NCI-H82 treated with DMSO at 0.1 percent for 48 hours (cell line): Measurements from ENCODE around the gene CBX8.

Source experiments
- DNase-seq: peaks from one replicate; lab custom pipeline; 2025; ENCODE audit not compliant: unreplicated experiment; lab: John Stamatoyannopoulos, UW

Gene CBX8

DNA sequence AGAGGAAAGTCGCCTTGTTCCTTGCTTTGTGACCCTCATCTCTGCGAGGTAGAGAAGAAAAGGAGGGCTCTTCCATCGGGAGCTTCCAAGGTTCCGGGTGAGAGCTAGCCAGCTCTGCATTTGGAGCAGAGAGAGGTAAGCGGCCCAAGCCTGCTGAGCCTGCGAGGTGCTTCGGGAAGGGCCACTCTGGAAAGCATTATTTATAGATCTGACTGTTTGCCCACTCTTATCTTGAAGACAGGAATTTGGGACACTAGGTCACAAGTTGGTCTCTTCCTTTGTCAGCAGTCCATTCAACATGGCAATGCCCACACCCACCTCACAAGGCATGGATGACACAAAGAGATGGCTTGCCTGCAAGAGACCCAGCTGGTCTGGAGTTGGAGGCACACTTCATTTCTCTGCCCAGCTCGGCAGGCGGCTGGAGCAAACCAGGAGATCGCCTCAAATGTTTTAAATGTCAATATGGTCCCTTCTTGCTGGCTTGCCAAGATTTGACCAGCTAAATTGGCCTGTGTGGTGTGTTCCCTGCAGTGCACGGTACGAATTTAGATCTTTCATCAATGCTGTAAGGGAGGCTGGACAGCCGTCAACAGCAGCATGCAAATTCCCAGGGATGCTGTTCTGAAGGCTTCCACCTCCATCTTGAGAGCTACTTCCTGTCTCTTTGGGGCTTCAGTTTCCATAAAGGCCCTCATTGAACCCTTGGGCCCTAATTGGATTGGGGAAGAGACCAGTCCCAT is 22.8 kb upstream of the CBX8 start:
- DNase-seq = no peak

DNA sequence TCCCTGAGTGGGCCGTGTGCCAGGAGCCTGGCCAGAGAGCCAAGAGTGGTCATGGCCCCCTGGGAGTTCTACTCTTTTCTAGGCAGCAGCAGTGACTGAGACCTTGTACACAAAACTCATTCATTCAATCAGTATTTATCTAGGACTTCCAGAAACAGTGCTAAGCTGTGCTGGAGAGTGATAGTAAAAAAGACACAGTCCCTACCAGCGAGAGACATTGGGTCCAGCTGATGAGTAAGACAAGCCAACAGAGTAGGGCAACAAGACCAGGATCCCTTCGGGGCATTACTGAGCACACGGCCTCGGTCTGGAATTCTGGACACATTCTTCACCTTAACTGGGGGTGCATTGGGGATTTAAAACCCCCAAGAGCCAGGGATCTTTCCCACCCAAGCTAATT is 22.2 kb upstream of the CBX8 start:
- no peak for DNase-seq

DNA sequence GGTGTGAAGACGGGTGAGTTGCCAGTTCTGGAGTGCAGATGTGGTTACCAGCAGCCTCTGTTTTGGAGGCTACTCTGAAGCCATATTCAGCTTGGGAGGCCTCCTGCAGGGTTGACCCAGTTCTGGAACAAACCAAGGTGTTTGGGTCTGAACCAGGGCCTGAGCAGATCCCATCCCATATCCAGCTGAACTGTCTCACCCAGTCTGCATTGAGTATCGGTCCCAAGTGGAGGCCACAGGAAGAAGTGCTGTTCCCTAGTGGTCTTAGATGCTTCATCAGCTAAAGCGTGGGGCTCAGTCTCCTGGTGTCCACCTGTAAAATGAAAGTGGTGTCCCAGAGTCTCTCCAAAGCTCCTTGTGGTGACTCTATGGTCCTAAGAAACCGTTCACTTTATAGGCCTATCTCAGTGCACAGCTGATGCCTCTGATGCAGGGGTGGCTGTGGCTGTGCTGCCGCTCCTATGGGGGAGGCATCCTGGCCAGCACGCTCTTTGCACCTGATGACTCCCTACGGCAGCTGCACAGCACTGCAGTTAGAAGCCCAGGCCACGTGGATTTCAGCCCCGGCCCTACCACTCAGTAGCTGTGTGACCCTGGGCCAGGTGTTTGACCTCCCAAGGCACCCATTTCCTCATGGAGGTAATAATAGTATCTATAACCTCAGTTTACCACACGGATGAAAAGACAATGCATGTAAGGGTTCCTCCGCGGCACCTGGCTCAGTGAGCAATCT is 21.3 kb upstream of the CBX8 start:
- no peak for DNase-seq

DNA sequence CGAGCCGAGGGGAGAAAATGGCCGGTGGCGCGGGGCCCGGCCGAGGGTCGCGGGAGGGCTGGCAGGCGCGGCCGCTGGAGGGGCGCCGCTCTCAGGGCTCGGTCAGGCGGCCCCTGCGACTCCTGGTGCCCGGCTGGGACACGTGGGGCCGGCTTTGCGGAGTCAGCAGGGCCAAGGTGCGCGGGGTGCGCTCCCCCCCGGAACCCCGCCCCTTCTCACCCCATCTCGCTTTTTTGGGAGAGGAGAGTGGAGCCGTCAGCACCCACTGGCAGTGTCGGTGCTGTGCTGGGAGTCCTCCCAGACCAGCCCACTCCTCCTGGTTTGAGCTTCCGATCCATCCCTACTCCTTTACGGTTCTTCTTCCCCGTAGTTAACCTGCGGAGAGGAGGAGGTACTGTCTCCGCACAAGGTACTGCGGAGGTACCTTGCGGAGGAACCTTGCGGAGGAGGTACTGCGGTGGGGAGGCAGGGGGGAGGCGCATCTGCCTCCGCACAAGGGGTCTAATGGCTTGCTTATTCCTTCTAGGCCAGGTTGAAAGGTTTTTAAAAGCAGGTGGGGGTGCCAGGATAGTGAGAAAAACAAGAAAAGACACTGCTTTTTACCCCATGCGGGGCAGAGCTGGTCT is 19.1 kb upstream of the CBX8 start:
- no peak for DNase-seq

DNA sequence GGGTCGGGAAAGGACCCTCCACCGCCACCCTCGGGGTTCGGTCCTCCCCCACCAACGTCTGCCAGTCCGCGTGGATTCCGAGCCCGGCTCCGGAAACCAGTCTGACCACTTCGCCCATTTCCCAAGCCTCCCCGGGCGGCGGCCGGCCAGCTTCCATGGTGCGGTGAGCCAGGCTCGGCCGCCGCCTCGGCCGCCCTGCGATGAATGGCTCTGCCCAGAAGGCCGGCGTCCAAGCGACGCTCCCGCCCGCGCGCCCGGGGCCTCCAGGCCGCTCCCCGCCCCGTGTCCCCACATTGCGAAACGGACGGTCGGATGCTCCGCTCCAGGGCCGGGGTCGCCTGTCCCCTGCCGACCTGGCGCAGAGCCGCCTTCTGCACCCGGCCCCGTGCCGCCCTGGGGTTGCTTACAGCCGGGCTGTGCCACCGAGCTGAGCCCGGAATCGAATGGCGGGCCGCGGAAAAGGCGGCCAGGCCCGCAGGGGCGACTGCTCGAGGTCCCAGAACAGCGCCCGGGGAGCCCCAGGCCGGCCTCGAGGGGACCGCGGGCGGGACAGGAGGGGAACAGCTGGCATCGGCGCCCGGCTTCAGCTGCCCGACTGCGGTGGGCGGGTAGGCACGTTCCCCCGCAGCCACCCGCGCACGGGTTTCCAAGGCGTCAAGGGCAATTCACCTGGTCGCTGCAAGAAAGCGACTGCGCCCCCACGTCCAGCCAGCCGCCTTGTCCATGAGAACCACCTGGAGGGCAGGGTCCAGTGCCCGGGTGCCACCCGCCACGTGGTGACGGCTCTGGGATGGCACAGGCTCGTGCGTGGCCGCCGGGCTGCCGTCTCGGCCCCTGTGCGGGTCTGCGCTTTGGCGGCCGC is 18.3 kb upstream of the CBX8 start:
- DNase-seq = no peak

DNA sequence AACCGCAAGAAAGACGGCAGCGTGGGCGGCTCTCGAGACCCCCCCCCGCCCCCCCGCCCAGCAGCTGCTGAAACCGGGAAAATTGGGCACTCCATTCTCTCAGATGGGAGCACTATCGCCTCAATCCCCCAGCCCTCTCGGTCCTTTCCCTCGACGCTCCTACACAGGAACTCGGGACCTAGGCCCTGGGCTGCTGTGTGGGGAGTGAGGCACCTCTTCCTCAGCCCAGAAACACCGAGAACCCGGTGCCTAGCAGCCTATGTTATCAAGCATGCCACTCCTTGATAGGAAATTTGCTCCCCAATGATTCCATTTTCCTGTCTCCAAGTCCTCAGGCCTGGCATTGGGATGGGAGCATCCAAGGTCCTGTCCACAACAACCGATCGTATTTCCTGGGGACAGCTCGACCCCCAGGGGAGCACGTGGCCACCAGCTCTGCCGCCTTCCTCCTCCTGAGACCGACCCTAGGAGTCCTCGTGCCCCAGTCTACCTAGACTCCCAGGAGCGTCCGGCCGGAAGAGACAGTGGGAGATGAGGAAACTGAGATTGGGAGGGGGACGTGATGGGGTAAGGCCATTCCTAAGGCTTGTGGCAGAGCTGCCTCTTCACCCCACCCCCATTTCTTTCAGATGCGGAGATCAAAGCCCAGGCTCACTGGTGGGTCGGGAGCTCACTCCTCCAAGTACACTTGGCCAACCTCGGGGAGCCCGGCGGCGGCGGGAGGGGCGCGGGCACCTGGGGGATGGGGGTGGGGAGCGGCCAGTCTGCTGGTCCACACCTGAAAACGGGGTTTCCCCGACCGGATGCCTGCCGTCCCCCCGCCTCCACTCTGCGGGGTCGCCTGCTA is 17.5 kb upstream of the CBX8 start:
- DNase-seq = no peak

DNA sequence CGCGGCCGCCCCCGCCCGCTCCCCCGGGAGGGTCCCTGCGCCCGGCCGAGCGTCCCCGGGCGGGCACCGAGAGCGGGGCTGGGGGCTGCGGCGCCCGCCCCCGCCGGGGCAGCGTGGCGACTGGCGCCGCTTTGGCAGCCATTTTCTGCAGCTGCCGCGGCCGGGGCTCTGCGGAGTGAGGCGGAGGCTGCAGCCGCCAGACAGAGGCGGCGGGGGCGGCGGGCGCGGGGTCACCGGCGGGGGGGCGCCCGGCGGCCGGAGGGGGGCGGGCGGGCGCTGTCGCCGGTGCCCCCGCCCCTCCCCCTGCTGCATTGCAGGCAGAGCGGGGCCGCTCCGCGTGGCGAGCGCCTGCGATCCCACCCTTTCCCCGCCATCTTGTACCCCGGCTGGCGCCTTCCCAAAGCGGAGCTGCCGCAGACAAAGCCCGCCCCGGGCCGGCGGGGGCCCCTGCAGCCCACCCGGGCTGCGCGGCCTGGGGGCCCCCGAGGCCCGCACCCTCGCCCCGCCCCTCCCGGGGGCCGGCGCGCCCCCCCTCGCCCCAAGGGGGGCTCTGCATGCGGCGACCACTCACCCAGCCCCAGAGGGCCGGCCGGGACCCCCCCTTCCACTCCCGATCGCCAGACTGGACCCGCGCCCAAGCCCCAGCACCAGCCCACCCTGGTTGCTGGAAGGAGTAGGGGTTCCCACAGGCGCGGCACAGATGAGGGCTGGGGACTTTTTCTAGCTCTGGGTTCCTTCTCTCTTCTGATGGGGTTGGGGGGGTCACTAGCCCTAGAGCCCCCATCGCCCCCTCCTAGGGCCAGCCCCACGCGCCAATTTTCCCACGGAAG is 16.6 kb upstream of the CBX8 start:
- DNase-seq = no peak

DNA sequence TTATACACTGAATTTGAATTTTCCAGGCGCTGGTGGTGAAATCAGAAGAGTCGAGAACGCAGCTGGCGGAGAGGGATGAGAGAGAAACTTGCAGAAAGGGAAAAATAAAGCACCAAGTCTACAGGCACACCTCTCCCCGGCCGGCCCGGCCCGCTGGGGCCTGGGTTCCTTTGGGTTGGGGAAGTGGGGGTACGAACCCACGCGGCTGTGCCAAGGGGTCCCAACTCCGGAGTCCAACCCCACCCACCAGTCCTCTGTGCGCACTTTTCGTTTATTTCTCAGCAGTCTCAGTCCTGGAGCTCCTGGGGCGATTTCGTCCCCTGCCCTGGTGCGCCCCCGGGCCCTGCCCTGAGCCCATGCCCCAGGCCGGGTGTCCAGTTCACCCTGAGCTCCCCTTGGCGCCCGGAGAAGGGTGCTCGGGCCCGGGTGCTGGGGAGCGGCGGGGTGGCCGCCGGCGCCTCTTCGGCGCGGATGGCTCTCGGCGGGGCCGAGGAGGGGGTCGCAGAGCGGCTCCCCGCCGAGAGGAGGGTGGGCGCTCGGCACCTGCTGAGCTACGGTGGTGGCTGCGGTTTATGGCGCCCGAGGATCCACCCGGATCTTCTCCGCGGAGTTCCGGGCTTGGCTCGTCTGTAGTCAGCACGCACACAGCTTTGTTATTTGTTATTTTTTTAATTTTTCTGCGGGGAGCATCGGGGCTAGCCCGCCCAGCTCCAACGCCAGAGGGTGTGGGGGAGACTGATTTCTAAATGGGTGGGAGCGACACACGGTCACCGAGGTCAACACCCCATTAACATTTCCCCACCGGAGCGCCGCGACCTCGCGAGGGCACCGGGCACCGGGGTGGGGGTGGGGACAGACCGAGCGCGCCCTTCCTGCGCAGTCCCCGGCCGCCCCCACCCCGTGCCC is 15.7 kb upstream of the CBX8 start:
- no peak for DNase-seq

DNA sequence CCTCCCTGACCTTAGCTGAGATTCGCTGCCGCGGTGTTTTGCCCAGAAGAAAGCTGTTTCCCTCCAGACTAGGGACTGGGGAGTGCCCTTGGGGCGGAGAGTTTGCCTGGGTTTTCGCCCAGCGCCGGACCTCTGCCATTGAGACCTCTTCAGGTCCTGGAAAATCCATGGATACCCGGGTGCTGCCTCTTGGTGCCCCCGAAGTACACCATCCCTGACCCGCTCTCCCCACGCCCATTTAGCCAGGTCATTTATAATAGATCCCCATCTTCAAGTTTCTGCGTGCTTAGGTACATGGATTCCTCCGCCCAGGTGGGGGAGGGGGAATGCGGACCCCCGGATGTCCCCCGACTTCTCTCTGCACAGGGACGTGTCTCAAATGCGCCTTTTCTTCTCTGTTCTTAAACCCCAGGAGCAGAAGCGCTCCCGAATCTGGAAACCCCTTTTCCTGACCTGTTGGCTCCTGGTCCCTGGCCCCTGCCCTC is 15.0 kb upstream of the CBX8 start:
- DNase-seq = no peak

DNA sequence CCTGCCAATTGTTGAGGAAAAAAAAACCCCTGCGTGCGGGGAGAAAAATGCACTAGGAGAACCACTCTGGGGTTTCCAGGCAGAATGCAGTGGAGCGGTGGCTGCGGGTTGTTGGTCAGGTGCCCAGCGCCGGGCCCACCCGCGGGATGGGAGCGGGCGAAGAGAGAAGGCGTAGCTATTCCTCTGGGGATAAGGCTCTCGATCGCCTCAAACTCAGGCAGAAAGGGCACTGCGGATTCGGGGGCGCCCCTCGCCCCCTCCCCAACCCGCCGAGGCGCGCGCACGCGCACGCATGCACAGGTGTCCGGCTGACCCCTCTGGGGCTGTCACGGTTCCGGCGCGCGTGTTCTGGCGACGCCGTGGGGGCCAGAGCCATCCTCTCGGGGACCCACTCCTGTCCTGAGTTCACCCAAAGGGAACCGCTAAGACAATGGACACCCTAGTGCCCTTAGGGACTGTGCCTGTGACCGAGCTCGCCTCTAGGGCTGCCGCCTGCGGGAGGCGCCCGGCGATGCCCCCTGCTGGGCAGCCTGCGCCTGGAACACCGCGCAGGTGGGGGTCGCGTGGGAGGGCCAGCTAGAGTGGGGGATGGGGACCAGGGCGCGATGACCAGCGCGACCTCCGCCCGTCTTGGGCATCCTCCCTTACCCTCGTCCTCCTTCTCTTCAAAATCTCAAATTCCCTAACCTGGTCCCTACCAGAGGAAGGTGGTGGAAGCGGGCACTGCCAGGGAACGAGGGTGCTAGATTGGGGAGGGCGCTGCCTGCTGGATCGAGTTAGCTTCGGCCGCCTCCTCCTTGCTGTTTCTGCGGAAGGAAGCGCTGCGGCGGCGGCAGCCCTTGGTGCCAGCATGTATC is 14.4 kb upstream of the CBX8 start:
- peak; percentile 45 for DNase-seq

DNA sequence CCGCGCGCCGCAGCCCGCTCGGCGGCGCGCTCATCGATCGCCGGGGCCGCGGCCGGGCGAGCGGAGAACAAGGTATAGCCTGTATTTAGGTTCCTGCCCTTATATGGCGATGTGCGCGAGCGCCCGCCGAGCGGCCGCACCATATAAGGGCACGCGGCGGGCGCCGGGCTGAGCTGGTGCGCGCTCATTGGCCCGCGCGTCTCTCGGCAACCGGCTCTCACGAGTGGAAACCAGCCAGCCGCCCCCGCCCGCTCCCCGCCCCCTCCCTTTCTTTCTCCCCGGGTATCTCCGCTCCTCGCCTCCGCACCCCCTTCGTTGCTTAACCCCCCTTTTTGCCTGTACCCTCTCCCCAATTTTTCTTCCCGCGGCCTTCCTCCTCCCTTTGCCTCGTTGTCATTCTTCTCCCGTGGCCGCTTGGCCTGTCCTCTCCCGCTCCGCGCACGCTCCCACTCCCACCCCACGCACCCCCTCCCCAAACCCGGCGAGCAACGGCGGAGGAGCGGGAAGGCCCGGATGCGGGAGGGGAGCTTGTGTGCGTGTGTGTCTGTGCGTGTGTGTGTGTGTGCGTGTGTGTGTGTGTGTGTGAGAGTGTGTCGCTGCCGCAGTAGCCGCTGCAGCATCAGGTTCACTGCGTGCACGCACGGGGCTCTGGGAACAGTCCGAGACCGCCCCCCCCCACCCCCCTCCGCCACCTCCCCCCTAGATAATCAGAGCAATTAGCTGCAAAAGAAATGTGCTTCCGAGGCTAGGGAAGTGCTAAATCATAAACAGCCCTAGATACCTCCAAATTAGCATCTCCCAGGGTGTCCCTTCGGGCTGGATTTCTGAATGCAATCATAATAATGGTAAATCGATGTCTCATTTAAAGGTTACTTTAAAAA is 13.5 kb upstream of the CBX8 start:
- peak; percentile 83 for DNase-seq

DNA sequence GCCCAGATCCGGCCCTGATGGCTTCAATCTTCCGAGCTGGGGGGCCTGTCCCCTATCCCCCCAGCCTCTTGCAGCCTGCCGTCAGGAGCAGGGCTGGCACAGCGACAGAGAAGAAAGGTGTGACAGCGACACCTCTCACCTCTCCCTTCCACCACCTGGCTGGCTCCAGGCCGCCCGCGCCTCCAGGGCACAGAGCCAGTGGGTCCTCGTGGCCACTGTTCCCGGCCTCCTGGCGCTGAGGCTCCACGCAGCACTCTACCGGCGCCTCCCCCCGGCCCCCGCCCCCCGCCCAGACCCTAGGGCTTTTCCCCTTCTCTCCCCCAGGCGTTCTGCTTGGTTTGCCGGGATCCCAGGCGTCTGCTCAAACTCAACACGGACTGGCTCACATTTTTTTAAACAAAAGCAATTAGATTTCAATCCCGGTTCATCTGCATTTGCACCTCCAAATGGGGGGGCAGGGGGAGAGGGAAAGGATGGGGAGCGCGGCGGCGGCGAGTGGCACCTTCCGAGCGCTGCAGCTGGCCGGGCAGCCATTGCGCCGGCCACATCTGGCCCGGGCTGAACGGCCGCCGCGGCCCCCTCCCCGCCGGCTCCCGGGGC is 12.8 kb upstream of the CBX8 start:
- no peak for DNase-seq

DNA sequence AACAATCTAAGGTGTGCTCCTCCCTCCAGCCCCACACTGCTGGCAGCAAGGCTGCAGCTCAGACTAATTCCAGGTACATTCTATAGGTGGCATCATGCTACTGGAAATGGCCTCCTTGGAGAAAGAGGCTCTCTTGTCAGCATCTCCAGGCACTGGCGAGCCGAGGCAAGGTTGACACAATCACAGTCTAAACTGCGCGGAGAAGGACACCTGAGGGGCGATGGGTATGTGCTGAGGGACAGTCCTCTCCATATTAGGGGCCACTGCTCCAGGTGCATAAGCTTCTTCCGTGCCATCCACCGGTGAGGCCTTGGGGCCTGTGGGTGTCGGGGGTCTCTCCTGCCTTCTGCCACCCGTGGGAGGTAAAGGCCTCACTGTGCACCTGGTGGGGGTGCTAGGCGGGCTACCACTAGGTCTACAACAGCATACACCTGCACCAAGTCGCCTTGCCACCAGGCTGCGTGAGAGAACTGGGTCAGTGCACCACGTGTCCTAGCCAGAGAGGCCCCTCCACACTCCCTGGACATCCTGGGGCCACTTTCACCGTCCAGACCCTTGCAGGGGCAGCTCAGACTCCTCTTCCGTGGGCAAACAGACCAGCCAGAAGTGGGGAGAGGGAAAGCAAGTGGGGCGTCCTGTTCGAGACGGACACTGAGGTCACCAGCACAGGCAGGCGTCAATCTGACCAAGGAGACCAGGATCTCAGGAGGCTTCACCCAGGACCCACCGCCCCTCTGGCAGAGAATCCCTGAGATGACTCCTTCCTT is 12.1 kb upstream of the CBX8 start:
- DNase-seq = no peak

DNA sequence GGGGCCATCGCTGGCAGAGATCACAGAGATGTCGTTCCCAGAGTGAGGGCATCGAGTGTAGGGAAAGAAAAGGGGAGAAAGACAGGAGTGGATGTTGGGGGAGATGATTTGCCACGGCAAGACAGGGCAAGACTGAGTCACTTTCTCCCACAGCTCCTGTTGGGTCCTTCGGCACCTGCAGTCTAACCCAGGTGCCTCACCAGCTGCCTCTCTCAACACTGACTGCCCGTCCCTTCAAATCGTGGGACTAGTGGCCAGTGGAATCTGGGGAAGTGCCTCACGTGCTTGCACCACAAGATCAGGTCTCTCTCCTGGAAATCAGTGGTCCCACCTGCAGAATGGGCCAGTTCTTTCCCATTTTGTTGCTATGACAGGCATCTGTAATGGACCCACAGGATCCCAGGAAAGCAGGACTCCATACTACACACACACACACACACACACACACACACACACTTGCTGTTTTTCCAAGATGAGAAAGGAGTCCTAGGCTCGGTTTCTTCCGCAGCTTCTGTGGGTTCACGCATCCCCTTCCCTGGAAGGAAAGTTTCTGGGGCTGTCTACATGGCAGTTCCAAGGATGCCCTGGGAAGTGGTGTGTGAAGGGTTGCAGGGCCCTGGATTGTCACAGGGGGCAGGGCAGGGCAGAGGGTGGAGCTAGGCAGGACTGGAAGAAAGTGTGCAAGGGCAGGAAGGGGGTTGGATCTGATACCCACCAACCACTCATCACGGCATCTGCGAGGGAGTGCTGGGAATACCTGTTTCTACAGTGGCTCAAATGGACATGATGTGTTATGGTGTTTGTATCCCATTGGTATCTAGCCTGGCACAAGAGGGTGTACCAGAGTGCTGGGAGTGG is 10.2 kb upstream of the CBX8 start:
- DNase-seq = no peak

DNA sequence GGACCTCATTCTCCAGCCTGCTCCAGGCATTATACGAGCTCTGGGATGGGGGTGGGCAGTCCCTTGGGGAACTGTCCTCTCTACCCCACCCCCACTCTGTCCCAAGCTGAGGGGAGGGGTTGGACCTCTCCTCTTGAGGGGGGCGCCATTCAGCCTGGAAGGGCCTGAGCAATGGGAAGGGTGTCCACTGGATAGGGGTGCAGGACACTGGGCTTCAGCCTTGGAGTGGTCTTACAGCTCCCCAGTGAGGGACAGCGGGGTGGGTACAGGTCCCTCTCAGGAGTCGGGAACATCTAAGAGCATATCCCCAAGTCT is 9.5 kb upstream of the CBX8 start:
- no peak for DNase-seq
